ENCODE data around the gene ZBP1.
"Not testable (repeated sequence)": the region's sequence is repeated elsewhere in the genome, so short reads cannot be mapped to it uniquely, and the experiment has no call there.

The ZBP1 gene

DNA sequence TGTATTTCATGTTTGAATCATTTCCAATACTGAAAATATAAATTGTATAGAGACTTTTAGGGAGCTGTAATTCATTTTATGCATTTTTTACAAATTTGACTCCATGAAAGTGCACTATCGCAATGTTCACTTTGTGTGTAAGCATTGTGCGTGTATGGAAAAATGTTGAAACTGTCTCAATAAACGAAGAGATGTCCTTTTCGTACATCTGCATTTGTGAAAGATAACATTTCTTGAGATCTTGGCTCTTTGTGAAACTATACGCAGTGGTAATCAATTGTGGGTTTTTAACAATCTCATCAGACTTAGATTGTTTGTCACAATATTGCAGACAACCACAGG, 18.6 kb upstream of the ZBP1 start:
- Histone ChIP-seq H3K27ac (ENCODE audit: insufficient read depth, low read depth, low read length, poor library complexity, severe bottlenecking) (no peak overlapping the region), H3K27me3 (ENCODE audit: control insufficient read depth, insufficient read depth, low read length, poor library complexity, severe bottlenecking) (no peaks in the 10 kb centered on the region), H3K36me3 (ENCODE audit: control insufficient read depth, insufficient read depth, low read length) (no peaks in the 10 kb centered on the region), H3K4me1 (ENCODE audit: control insufficient read depth, insufficient read depth, low read length) (no peaks in the 10 kb centered on the region), H3K9me3 (ENCODE audit: control insufficient read depth, low read length) (no peaks in the 10 kb centered on the region), H3K4me3 (ENCODE audit: insufficient read depth, low read depth, low read length) (no peak overlapping the region)
- 92 to 96% methylated on average over 5 of the region's 5 CpGs for WGBS, 2 experiments

DNA sequence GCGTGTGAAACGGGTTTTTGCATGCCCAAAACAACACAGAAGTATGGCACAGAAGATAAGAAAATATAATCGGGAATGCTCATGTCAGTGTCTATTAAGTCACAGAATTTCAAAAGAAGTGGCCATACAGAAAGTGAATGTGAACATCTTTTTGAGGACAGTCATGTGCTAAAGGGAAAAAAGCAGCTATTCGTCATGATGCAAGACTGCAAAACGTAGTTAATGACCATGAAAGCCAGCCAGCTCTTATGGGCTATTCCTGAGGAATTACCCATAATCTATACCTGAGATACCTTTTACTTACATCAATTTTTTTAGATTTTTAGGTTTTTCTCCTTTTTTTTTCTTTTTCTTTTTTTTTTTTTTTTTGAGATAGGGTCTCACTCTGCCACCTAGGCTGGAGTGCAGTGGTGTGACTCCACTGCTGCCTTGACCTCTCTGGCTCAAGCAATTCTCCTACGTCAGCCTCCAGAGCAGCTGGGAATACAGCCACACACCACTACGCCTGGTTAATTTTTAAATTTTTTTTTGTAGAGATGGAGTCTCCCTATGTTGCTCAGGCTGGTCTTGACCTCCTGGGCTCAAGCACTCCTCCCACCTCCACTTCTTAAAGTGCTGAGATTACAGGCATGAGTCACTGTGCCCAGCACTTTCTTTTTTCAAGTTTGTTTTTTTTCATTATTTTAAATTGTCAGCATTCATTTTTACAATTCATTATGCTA, 18.1 kb upstream of the ZBP1 start:
- 79 to 80% methylated on average over 7 of the region's 7 CpGs for WGBS, 2 experiments

DNA sequence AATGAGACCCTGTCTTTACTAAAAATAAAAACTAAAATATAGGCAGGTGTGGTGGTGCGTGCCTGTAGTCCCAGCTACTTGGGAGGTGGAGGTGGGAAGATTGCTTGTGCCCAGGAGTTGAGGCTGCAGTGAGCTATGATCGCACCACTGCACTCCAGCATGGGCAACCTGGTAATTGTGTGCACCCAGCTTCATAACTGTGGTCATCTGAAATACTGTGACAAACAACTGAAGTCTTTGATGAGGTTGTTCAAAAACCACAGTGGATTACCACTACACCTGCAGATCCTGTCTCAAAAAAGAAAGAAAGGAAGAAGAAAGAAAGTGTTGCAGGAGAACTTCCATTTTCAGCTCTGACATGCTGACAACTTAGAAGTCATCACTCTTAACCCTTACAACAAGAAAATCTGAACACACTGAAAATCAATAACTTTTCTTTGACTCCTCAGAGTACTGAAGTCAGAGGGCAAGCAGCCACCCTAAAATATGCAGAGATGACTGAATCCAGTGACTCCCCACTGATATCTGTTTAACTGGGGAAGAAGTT, 13.8 kb upstream of the ZBP1 start:
- Histone ChIP-seq H3K9me3 (ENCODE audit: control insufficient read depth, low read length) (no peaks in the 10 kb centered on the region), H3K4me3 (ENCODE audit: insufficient read depth, low read depth, low read length) (no peak overlapping the region), H3K27ac (ENCODE audit: insufficient read depth, low read depth, low read length, poor library complexity, severe bottlenecking) (no peak overlapping the region), H3K36me3 (ENCODE audit: control insufficient read depth, insufficient read depth, low read length) (no peaks in the 10 kb centered on the region), H3K27me3 (ENCODE audit: control insufficient read depth, insufficient read depth, low read length, poor library complexity, severe bottlenecking) (no peaks in the 10 kb centered on the region), H3K4me1 (ENCODE audit: control insufficient read depth, insufficient read depth, low read length) (no peaks in the 10 kb centered on the region)
- 86 to 96% methylated on average over 2 of the region's 2 CpGs for WGBS, 2 experiments

More for the DNA sequence above, 18.1 kb upstream of the ZBP1 start:
- Histone ChIP-seq H3K4me3 (ENCODE audit: insufficient read depth, low read depth, low read length) (no peak overlapping the region), H3K27me3 (ENCODE audit: control insufficient read depth, insufficient read depth, low read length, poor library complexity, severe bottlenecking) (no peaks in the 10 kb centered on the region), H3K4me1 (ENCODE audit: control insufficient read depth, insufficient read depth, low read length) (no peaks in the 10 kb centered on the region), H3K9me3 (ENCODE audit: control insufficient read depth, low read length) (no peaks in the 10 kb centered on the region), H3K27ac (ENCODE audit: insufficient read depth, low read depth, low read length, poor library complexity, severe bottlenecking) (no peak overlapping the region), H3K36me3 (ENCODE audit: control insufficient read depth, insufficient read depth, low read length) (no peaks in the 10 kb centered on the region)

DNA sequence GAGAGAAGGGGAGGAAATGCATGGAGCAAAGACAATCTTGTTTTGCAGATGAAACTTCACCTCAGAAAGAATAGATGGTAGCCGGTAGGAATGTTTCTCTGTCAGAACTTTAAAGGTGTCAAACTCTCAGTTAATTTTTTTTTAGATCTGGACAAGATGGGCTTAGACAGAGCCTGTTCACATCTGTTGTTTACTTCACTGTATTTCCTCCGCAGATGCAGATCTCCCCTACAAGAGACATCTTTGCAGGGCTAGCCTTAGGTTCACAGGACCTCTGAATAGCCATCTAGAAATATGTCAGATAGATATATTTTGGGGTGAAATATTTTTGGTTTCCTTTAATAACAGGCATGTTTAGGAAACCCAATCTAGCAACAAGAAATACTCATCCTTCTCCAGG, 12.1 kb upstream of the ZBP1 start:
- no peaks in the 10 kb centered on the region for H3K4me1 ChIP-seq (ENCODE audit: control insufficient read depth, insufficient read depth, low read length)
- no peaks in the 10 kb centered on the region for H3K27me3 ChIP-seq (ENCODE audit: control insufficient read depth, insufficient read depth, low read length, poor library complexity, severe bottlenecking)
- no peaks in the 10 kb centered on the region for H3K9me3 ChIP-seq (ENCODE audit: control insufficient read depth, low read length)
- H3K36me3 ChIP-seq (ENCODE audit: control insufficient read depth, insufficient read depth, low read length) = no peaks in the 10 kb centered on the region
- H3K4me3 ChIP-seq (ENCODE audit: insufficient read depth, low read depth, low read length) = no peak overlapping the region
- no peak overlapping the region for H3K27ac ChIP-seq (ENCODE audit: insufficient read depth, low read depth, low read length, poor library complexity, severe bottlenecking)
- 90 to 94% methylated on average over 2 of the region's 2 CpGs for WGBS, 2 experiments

DNA sequence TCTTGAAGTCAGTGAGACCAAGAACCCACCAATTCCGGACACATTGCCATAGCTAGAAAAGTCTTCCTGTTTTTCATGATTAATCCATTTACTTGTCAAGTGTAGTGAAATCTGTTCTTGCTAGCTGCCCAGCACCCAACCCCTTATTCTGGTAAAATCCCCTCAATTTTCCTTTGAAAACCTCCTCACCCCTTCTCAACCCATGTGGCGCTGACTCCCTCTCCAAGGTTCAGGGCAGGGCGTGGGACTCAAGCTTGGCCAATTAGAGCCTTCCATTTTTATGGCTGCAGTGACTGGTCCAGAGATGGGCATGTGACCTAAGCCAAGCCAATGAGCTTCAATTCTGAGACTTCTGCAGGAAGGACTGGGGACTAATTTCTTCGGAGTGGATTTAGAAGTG, 9.8 kb upstream of the ZBP1 start:
- Histone ChIP-seq H3K36me3 (ENCODE audit: control insufficient read depth, insufficient read depth, low read length) (no peaks in the 10 kb centered on the region), H3K27me3 (ENCODE audit: control insufficient read depth, insufficient read depth, low read length, poor library complexity, severe bottlenecking) (no peaks in the 10 kb centered on the region), H3K27ac (ENCODE audit: insufficient read depth, low read depth, low read length, poor library complexity, severe bottlenecking) (no peak overlapping the region), H3K9me3 (ENCODE audit: control insufficient read depth, low read length) (no peaks in the 10 kb centered on the region), H3K4me3 (ENCODE audit: insufficient read depth, low read depth, low read length) (no peak overlapping the region), H3K4me1 (ENCODE audit: control insufficient read depth, insufficient read depth, low read length) (no peaks in the 10 kb centered on the region)
- WGBS, 2 experiments = 74 to 75% methylated on average over 4 of the region's 4 CpGs

DNA sequence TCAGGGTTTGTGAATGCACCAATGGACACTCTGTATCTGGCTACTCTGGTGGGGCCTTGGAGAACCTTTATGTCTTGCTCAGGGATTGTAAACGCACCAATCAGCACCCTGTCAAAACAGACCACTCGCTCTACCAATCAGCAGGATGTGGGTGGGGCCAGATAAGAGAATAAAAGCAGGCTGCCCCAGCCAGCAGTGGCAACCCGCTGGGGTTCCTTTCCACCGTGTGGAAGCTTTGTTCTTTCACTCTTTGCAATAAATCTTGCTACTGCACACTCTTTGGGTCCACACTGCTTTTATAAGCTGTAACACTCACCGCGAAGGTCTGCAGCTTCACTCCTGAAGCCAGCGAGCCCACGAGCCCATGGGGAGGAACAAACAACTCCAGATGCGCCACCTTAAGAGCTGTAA, 9.3 kb upstream of the ZBP1 start:
- not testable (repeated sequence) for H3K9me3 ChIP-seq (ENCODE audit: control insufficient read depth, low read length); H3K27me3 ChIP-seq (ENCODE audit: control insufficient read depth, insufficient read depth, low read length, poor library complexity, severe bottlenecking); H3K36me3 ChIP-seq (ENCODE audit: control insufficient read depth, insufficient read depth, low read length); H3K4me3 ChIP-seq (ENCODE audit: insufficient read depth, low read depth, low read length); H3K27ac ChIP-seq (ENCODE audit: insufficient read depth, low read depth, low read length, poor library complexity, severe bottlenecking); H3K4me1 ChIP-seq (ENCODE audit: control insufficient read depth, insufficient read depth, low read length)
- 87 to 94% methylated on average over 9 of the region's 9 CpGs for WGBS, 2 experiments

DNA sequence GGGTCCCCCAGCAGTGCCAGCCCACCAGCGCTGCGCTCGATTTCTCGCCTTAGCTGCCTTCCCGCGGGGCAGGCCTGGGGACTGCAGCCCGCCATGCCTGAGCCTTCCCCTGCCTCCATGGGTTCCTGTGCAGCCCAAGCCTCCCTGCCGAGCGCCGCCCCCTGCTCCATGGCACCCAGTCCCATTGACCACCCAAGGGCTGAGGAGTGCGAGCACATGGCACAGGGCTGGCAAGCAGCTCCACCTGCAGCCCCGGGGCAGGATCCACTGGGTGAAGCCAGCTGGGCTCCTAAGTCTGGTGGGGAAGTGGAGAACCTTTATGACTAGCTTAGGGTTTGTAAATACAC, 8.7 kb upstream of the ZBP1 start:
- H3K27me3 ChIP-seq (ENCODE audit: control insufficient read depth, insufficient read depth, low read length, poor library complexity, severe bottlenecking); H3K9me3 ChIP-seq (ENCODE audit: control insufficient read depth, low read length); H3K4me3 ChIP-seq (ENCODE audit: insufficient read depth, low read depth, low read length); H3K27ac ChIP-seq (ENCODE audit: insufficient read depth, low read depth, low read length, poor library complexity, severe bottlenecking); H3K36me3 ChIP-seq (ENCODE audit: control insufficient read depth, insufficient read depth, low read length); H3K4me1 ChIP-seq (ENCODE audit: control insufficient read depth, insufficient read depth, low read length): not testable (repeated sequence)
- WGBS, 2 experiments = 96% methylated on average over 12 of the region's 12 CpGs

DNA sequence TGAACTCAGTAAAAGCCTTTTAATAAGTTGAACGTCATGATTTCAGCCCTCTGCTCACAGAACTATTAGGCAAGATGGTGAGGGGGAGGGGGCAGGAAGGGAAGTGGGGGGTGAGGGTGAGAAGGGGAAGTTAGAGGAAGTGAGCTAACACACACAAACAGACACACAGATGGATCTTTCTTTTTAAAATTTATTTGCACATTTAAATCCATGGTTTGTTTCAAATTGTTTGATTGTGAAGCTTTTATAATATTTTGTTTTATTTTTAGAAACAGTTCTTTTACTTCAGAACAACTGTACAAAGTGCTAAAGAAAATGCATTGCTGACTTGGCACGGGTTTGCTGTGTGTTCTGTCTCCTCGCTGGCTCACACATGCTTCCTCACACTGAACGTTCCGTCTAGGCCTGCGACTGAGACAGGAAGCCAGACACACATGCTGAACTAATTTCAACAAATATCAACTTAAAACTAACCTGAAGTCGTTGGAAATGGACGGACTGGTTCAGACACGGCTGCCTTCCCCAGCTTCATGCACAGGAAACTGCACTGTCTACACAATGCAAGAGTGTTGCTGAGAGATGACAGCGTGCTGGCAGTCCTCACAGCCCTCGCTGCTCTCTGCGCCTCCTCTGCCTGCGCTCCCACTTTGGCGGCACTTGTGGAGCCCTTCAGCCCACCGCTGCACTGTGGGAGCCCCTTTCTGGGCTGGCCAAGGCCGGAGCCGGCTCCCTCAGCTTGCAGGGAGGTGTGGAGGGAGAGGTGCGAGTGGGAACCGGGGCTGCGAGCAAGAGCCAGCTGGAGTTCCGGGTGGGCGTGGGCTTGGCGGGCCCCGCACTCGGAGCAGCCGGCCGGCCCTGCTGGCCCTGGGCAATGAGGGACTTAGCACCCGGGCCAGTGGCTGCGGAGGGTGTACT, 8.1 kb upstream of the ZBP1 start:
- no peaks in the 10 kb centered on the region for H3K27me3 ChIP-seq (ENCODE audit: control insufficient read depth, insufficient read depth, low read length, poor library complexity, severe bottlenecking)
- H3K9me3 ChIP-seq (ENCODE audit: control insufficient read depth, low read length) = no peaks in the 10 kb centered on the region
- H3K36me3 ChIP-seq (ENCODE audit: control insufficient read depth, insufficient read depth, low read length) = no peaks in the 10 kb centered on the region
- H3K4me1 ChIP-seq (ENCODE audit: control insufficient read depth, insufficient read depth, low read length) = no peaks in the 10 kb centered on the region
- 93 to 96% methylated on average over 29 of the region's 29 CpGs for WGBS, 2 experiments
- no peak overlapping the region for H3K4me3 ChIP-seq (ENCODE audit: insufficient read depth, low read depth, low read length)
- no peak overlapping the region for H3K27ac ChIP-seq (ENCODE audit: insufficient read depth, low read depth, low read length, poor library complexity, severe bottlenecking)

DNA sequence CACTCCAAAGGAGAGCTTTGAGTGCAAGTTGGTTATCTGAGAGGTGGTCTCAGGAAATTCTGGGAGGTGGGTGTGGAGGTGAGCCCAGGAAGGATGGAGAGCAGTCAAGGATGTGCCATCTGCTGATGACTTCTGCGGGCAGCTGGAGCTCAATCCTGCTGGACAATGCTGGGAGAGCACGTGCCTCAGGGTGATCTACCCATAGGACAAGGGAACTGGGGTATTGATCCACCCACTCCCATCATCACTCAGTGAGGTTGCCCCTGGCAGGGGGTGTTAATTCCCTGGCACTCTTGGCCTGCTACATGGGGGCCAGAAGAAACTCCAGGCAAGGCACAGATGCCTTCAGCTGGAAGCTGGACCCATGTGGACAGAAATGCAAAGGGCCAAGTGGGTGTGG, 7.1 kb upstream of the ZBP1 start:
- Histone ChIP-seq H3K27me3 (ENCODE audit: control insufficient read depth, insufficient read depth, low read length, poor library complexity, severe bottlenecking) (no peaks in the 10 kb centered on the region), H3K9me3 (ENCODE audit: control insufficient read depth, low read length) (no peaks in the 10 kb centered on the region), H3K4me1 (ENCODE audit: control insufficient read depth, insufficient read depth, low read length) (no peaks in the 10 kb centered on the region), H3K4me3 (ENCODE audit: insufficient read depth, low read depth, low read length) (no peak overlapping the region), H3K36me3 (ENCODE audit: control insufficient read depth, insufficient read depth, low read length) (no peaks in the 10 kb centered on the region), H3K27ac (ENCODE audit: insufficient read depth, low read depth, low read length, poor library complexity, severe bottlenecking) (no peak overlapping the region)
- WGBS, 2 experiments = 82 to 94% methylated on average over 2 of the region's 2 CpGs

DNA sequence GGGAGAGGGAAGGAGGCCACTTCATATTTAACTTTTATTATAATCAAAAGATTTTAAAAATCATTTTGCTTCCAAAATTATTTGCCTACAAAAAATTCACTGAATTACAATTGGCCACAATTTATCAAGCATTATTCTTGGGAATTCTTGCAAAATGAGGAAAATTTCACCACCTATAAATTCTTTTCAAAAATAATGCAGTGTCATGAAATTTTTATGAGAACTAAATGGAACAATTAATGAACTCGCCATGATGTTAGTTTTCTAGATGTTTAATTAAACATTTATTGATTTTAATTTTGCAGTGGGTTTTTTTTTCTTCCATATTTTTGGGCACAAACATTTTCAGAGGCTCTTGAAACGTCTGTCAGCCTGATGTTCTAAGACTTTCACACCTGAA, 5.8 kb upstream of the ZBP1 start:
- WGBS, 2 experiments = 90% methylated on average over 2 of the region's 2 CpGs
- Histone ChIP-seq H3K9me3 (ENCODE audit: control insufficient read depth, low read length) (no peaks in the 10 kb centered on the region), H3K27me3 (ENCODE audit: control insufficient read depth, insufficient read depth, low read length, poor library complexity, severe bottlenecking) (no peaks in the 10 kb centered on the region), H3K4me3 (ENCODE audit: insufficient read depth, low read depth, low read length) (no peak overlapping the region), H3K4me1 (ENCODE audit: control insufficient read depth, insufficient read depth, low read length) (no peaks in the 10 kb centered on the region), H3K27ac (ENCODE audit: insufficient read depth, low read depth, low read length, poor library complexity, severe bottlenecking) (no peak overlapping the region), H3K36me3 (ENCODE audit: control insufficient read depth, insufficient read depth, low read length) (no peaks in the 10 kb centered on the region)
